ENCODE results near the gene UCP2. TPM values are rescaled to one million over a fixed set of nuclear protein-coding genes. Genes with fewer than 3 reads are reported as not detected.

UCP2 gene
- total and polyA plus RNA-seq, 9 of the 15 experiments (the other 6 are each of a cell fraction or from before 2014, with no cell fraction given), result 19.2 to 216 (median 87.9) TPM

- TF ChIP-seq RBM22 (IDR thresholded peaks at IDR 0.05; ENCODE audit: low read depth, low read length, poor library complexity, severe bottlenecking) (no peak), NCOA2 (IDR thresholded peaks at IDR 0.05; ENCODE audit: partially characterized antibody in 2 of 2) (no peak), MXD1 (CRISPR knock-in tag; IDR thresholded peaks at IDR 0.05; ENCODE audit: borderline replicate concordance, poor library complexity, severe bottlenecking) (no peak), ZNF146 (CRISPR knock-in tag; IDR thresholded peaks at IDR 0.05; ENCODE audit: unreplicated experiment) (no peak), ZNF561 (CRISPR knock-in tag; conservative IDR thresholded peaks at IDR 0.05) (no peak), ZBTB5 (IDR thresholded peaks at IDR 0.05) (peak; percentile 23; the same call in 1 of the 2 replicates), ERF (CRISPR knock-in tag; IDR thresholded peaks at IDR 0.05) (no peak), PCBP2 (IDR thresholded peaks at IDR 0.05; ENCODE audit: low read depth, low read length, poor library complexity, severe bottlenecking) (no peak), HDAC1 (IDR thresholded peaks at IDR 0.05) (0 out of 4 replicates have a peak, but pooled peaks of 1 of the 2 experiments have one; percentile 7), ZNF592 (IDR thresholded peaks at IDR 0.05) (peak; percentile 89; the same call in 1 of the 2 replicates), EGR1 (conservative IDR thresholded peaks at IDR 0.05) (no peak), THRAP3 (IDR thresholded peaks at IDR 0.05; ENCODE audit: borderline replicate concordance) (no peak), GTF2E2 (tag; IDR thresholded peaks at IDR 0.05) (peak; percentile 76), MAFG (tag; conservative IDR thresholded peaks at IDR 0.05) (no peak), CC2D1A (IDR thresholded peaks at IDR 0.05) (no peak), SP1 (CRISPR knock-in tag; IDR thresholded peaks at IDR 0.05) (no peak), RBM17 (IDR thresholded peaks at IDR 0.05; ENCODE audit: borderline replicate concordance, low read depth, low read length) (no peak), ZFP30 (CRISPR knock-in tag; IDR thresholded peaks at IDR 0.05; ENCODE audit: borderline replicate concordance) (no peak), POLR3A (IDR thresholded peaks at IDR 0.05; ENCODE audit: borderline replicate concordance, extremely low read depth, insufficient read depth, insufficient read length) (no peak), PTBP1 (IDR thresholded peaks at IDR 0.05; ENCODE audit: low read depth, low read length) (no peak), ZNF174 (CRISPR knock-in tag; IDR thresholded peaks at IDR 0.05) (no peak), ARID2 (IDR thresholded peaks at IDR 0.05) (no peak)
Observed at GRCh38 chr11:73983741-73984538, 1.3 kb upstream of the UCP2 start (continued).

All from K562 (cell line).